IMR-90 (cell line): Measurements from ENCODE around the gene DENND5A. TPM values are rescaled to one million over a fixed set of nuclear protein-coding genes. Genes with fewer than 3 reads are reported as not detected.

Experiments used
- ATAC-seq: fragments of 200-7000 bp; cut with Tn5 transposase; 2 replicates; pipeline ENCODE4 v1.9.1; 2020; ENCODE audit warnings: low read depth, mild to moderate bottlenecking, moderate library complexity
- BruUV-seq: library from RNA; stranded (reverse); fragments of 400-500 nt; replicated peaks from 2 replicates; lab custom pipeline; 2021; lab: Mats Ljungman, UMichigan
- CTCF ChIA-PET: fragments of 300-600 bp; formaldehyde crosslinking; extraction: SDS; loops from one replicate; lab custom pipeline; 2021; ENCODE audit warnings: antibody characterized with exemption; lab: Yijun Ruan, JAX
- POLR2A ChIA-PET: fragments of 300-600 bp; sonication (Branson Sonifier 250); formaldehyde crosslinking; loops from one replicate; lab custom pipeline; 2022; ENCODE audit warnings: antibody characterized with exemption; ENCODE audit not compliant: unreplicated experiment; lab: Charles Lee
- DNase-seq: peaks from one replicate; pipeline ENCODE4 v3.0.0; 2013
- H2AFZ ChIP-seq: replicated peaks from 2 replicates; pipeline ENCODE3; 2013; ENCODE audit warnings: low read length, mild to moderate bottlenecking; ENCODE audit not compliant: poor library complexity
- H2AK5ac ChIP-seq: 2 replicates; pipeline ENCODE4 v1.6.1; 2013; ENCODE audit warnings: low read depth, low read length, inconsistent platforms
- H2AK9ac ChIP-seq: replicated peaks from 2 replicates; pipeline ENCODE3; 2013; ENCODE audit warnings: mild to moderate bottlenecking, low read depth, low read length, moderate library complexity; ENCODE audit not compliant: poor library complexity
- H2BK120ac ChIP-seq: 2 replicates; pipeline ENCODE4 v1.6.1; 2013; ENCODE audit warnings: low read depth, low read length, inconsistent platforms
- H2BK15ac ChIP-seq: 3 replicates; pipeline ENCODE4 v1.6.1; 2013; ENCODE audit warnings: low read depth, low read length, inconsistent platforms
- H2BK20ac ChIP-seq: 2 replicates; pipeline ENCODE4 v1.6.1; 2013; ENCODE audit warnings: low read depth, mild to moderate bottlenecking, inconsistent platforms, low read length, moderate library complexity
- H2BK5ac ChIP-seq: 2 replicates; pipeline ENCODE4 v1.6.1; 2013; ENCODE audit warnings: mild to moderate bottlenecking, low read depth, low read length, inconsistent platforms; ENCODE audit not compliant: poor library complexity, severe bottlenecking
- H3K14ac ChIP-seq: replicated peaks from 2 replicates; pipeline ENCODE4 v1.6.1; 2013; ENCODE audit warnings: low read depth, low read length, inconsistent platforms
- H3K18ac ChIP-seq: 2 replicates; pipeline ENCODE4 v1.6.1; 2013; ENCODE audit warnings: low read depth, low read length, control low read depth
- H3K23ac ChIP-seq: 2 replicates; pipeline ENCODE4 v1.6.1; 2013; ENCODE audit warnings: low read depth, low read length, inconsistent platforms
- H3K27ac ChIP-seq: 2 replicates; pipeline ENCODE4 v1.5.1; 2013; ENCODE audit warnings: mild to moderate bottlenecking, control low read depth, low read length; ENCODE audit not compliant: insufficient read depth
- H3K27me3 ChIP-seq: 2 replicates; pipeline ENCODE4 v1.6.1; 2013; ENCODE audit warnings: low read length; ENCODE audit not compliant: control insufficient read depth, insufficient read depth
- H3K36me3 ChIP-seq: 2 replicates; pipeline ENCODE4 v1.6.1; 2013; ENCODE audit warnings: low read length, mixed read lengths; ENCODE audit not compliant: control insufficient read depth, insufficient read depth
- H3K4ac ChIP-seq: 2 replicates; pipeline ENCODE4 v1.6.1; 2013; ENCODE audit warnings: low read depth, low read length, inconsistent platforms
- H3K4me1 ChIP-seq: 2 replicates; pipeline ENCODE4 v1.6.1; 2013; ENCODE audit warnings: low read length, mixed read lengths; ENCODE audit not compliant: control insufficient read depth, insufficient read depth
- H3K4me2 ChIP-seq: 2 replicates; pipeline ENCODE4 v1.6.1; 2013; ENCODE audit warnings: low read depth, mild to moderate bottlenecking, control low read depth, low read length, moderate library complexity
- H3K4me3 ChIP-seq: 2 replicates; pipeline ENCODE4 v1.5.1; 2013; ENCODE audit warnings: low read depth, mild to moderate bottlenecking, control low read depth, low read length, moderate library complexity; ENCODE audit not compliant: insufficient read depth
- H3K56ac ChIP-seq: 2 replicates; pipeline ENCODE4 v1.6.1; 2013; ENCODE audit warnings: low read length, inconsistent platforms; ENCODE audit not compliant: insufficient read depth; ENCODE audit errors: extremely low read depth
- H3K79me1 ChIP-seq, 2 experiments: 2 replicates each; pipeline ENCODE4 v1.6.1; 2013; ENCODE audit warnings: low read length in 2 of 2, inconsistent platforms in 1 of 2, low read depth in 1 of 2
- H3K9ac ChIP-seq: 2 replicates; pipeline ENCODE4 v1.6.1; 2013; ENCODE audit warnings: low read depth, low read length, control low read depth
- H3K9me1 ChIP-seq: 2 replicates; pipeline ENCODE4 v1.6.1; 2013; ENCODE audit warnings: low read length, inconsistent platforms; ENCODE audit not compliant: insufficient read depth
- H3K9me3 ChIP-seq: 2 replicates; pipeline ENCODE4 v1.6.1; 2013; ENCODE audit warnings: low read length; ENCODE audit not compliant: control insufficient read depth, insufficient read depth
- H4K20me1 ChIP-seq: 2 replicates; pipeline ENCODE4 v1.6.1; 2013; ENCODE audit warnings: low read length, inconsistent platforms; ENCODE audit not compliant: insufficient read depth
- H4K5ac ChIP-seq: 2 replicates; pipeline ENCODE4 v1.6.1; 2013; ENCODE audit warnings: mild to moderate bottlenecking, low read depth, low read length, control low read depth
- H4K8ac ChIP-seq, 2 experiments: 2 replicates each; pipeline ENCODE4 v1.6.1; 2013; ENCODE audit warnings: low read depth in 2 of 2, low read length in 2 of 2, control low read depth in 1 of 2, inconsistent platforms in 1 of 2
- H4K91ac ChIP-seq: 2 replicates; pipeline ENCODE4 v1.6.1; 2013; ENCODE audit warnings: low read depth, low read length, inconsistent platforms; ENCODE audit not compliant: insufficient read depth
- CEBPB ChIP-seq: IDR thresholded peaks from 2 replicates; pipeline ENCODE4 v1.6.1; 2012; ENCODE audit warnings: low read depth, low read length, improper control_type of control experiment
- FOS ChIP-seq: fragments of 150-350 bp; IDR thresholded peaks from 2 replicates; pipeline ENCODE4 v1.6.1; 2016; ENCODE audit warnings: low read depth, low read length
- MXI1 ChIP-seq: IDR thresholded peaks from 2 replicates; pipeline ENCODE4 v1.6.1; 2012; ENCODE audit warnings: low read depth, mild to moderate bottlenecking, low read length, moderate library complexity, borderline replicate concordance
- POLR2A ChIP-seq: IDR thresholded peaks from 2 replicates; pipeline ENCODE4 v1.6.1; 2012; ENCODE audit warnings: mild to moderate bottlenecking, low read depth, low read length
- RCOR1 ChIP-seq: IDR thresholded peaks from 2 replicates; pipeline ENCODE4 v1.6.1; 2012; ENCODE audit warnings: mild to moderate bottlenecking, low read length, improper control_type of control experiment; ENCODE audit not compliant: insufficient replicate concordance
- WGBS, 2 experiments: methylation state at CpG; one replicate each; pipeline versions ENCODE4 v1.1.5 to v1.1.7; 2013; ENCODE audit warnings: missing lambda C conversion rate in 2 of 2; ENCODE audit not compliant: insufficient read length in 1 of 2; ENCODE audit errors: extremely low coverage in 2 of 2; 5-methylcytosine and 5-hydroxymethylcytosine counted together
- dilution Hi-C: fragments of 300-500 bp; cut with HindIII; formaldehyde crosslinking; loops from one replicate; pipeline ENCODE4 v1.14.3; 2018; ENCODE audit warnings: low sequenced_read_pairs; ENCODE audit not compliant: unreplicated experiment
- in situ Hi-C: fragments of 300-500 bp; cut with MboI; formaldehyde crosslinking; loops from 3 replicates; pipeline ENCODE4 v1.14.3; 2019; ENCODE audit warnings: low sequenced_read_pairs, inconsistent platforms, mixed read lengths
- intact Hi-C: fragments of 100-400 bp; cut with micrococcal nuclease; formaldehyde crosslinking; loops from 2 replicates; pipeline ENCODE4 v1.10.0; 2022
- polyA plus RNA-seq, 3 experiments: library from polyadenylated mRNA; depleted of rRNA; stranded (reverse); fragments of >200 nt; gene quantifications; 2 replicates each; pipeline ENCODE4 v1.2.3, GENCODE V29; 2012; ENCODE audit warnings: low replicate concordance in 1 of 3
- total RNA-seq: library from RNA; depleted of rRNA; stranded (reverse); fragments of >200 nt; gene quantifications from 2 replicates; pipeline ENCODE4 v1.2.3, GENCODE V29; 2012

The DENND5A gene
- total and polyA plus RNA-seq, 2 of the 4 experiments (the other 2 are of a cell fraction): 179 to 192 TPM

- no peak overlapping the region for H2BK120ac ChIP-seq
- no peak overlapping the region for H3K23ac ChIP-seq
- no peak overlapping the region for H3K4ac ChIP-seq
- intact Hi-C loops: no loop called here
- peaks cover 15% of the 10 kb centered on the region for H3K4me1 ChIP-seq
- H3K4me2 ChIP-seq: no peak overlapping the region
- in situ Hi-C loops: no loop called here
- H3K9me3 ChIP-seq: no peaks in the 10 kb centered on the region
- H3K27ac ChIP-seq: no peak overlapping the region
- BruUV-seq: no TSS peak
- no peaks in the 10 kb centered on the region for H3K36me3 ChIP-seq
- no peak overlapping the region; the same call in 1 of the 2 replicates for H2AK5ac ChIP-seq
- H2AK9ac ChIP-seq: no peak overlapping the region
- no peak overlapping the region for H2AFZ ChIP-seq
- peaks cover 91% of the 10 kb centered on the region for H4K20me1 ChIP-seq
- H3K27me3 ChIP-seq: no peaks in the 10 kb centered on the region
- no peak for DNase-seq
- H2BK5ac ChIP-seq: no peak overlapping the region
- no peak overlapping the region for H4K5ac ChIP-seq
- POLR2A ChIA-PET: no interaction called here
- peaks cover 31% of the 10 kb centered on the region for H3K9me1 ChIP-seq
- no peak overlapping the region for H3K9ac ChIP-seq
- TF ChIP-seq POLR2A: no peak
- TF ChIP-seq MXI1: no peak
- TF ChIP-seq CEBPB: 0 out of 2 replicates have a peak, but pooled peaks have one; percentile 4
- no peak for TF ChIP-seq FOS
- TF ChIP-seq RCOR1: no peak
- no peak overlapping the region for H3K56ac ChIP-seq
- H3K18ac ChIP-seq: no peak overlapping the region
- H3K14ac ChIP-seq: no peak overlapping the region
- H3K79me1 ChIP-seq: peaks cover 9 to 85% of the 10 kb centered on the region in 2 experiments
- ATAC-seq: no peak
- H4K8ac ChIP-seq: no peak overlapping the region
- no peak overlapping the region for H4K91ac ChIP-seq
- CTCF ChIA-PET: interaction anchor here (0.6 kb wide), 1 partner anchor 38 kb away, joined by 3 read pairs; no protein-coding TSS in a partner anchor
- WGBS, 2 experiments: 100% methylated on average over 2 of the region's 3 CpGs; no CpG with 5 or more reads in 1 of the 2 experiments
- no peak overlapping the region for H2BK15ac ChIP-seq
- H3K4me3 ChIP-seq: no peak overlapping the region
- no peak overlapping the region for H2BK20ac ChIP-seq
- dilution Hi-C loops: no loop called here
Measured at GRCh38 chr11:9230296-9230695, 34.9 kb downstream of the DENND5A start.
